ENCODE data around the gene SLC5A9. TPM values are rescaled to one million over a fixed set of nuclear protein-coding genes. Genes with fewer than 3 reads are reported as not detected.

SLC5A9 gene
- polyA plus RNA-seq, 1 experiment = not detected

- Histone ChIP-seq H3K4me3 (ENCODE audit: low read depth, low read length) (no peak overlapping the region), H3K36me3 (ENCODE audit: control insufficient read depth, insufficient read depth, low read length) (no peaks in the 10 kb centered on the region), H3K27me3 (ENCODE audit: control insufficient read depth, insufficient read depth, low read length) (no peaks in the 10 kb centered on the region)
- no peak for DNase-seq (ENCODE audit: low read depth)
- ChIA-PET POLR2A (no interaction called here), CTCF (interaction anchor here (0.6 to 1.9 kb wide), 6 partner anchors 11 to 216 kb away, joined by 3 to 6 read pairs (median 4); no protein-coding TSS in a partner anchor)
- TF ChIP-seq, protein P1, sequence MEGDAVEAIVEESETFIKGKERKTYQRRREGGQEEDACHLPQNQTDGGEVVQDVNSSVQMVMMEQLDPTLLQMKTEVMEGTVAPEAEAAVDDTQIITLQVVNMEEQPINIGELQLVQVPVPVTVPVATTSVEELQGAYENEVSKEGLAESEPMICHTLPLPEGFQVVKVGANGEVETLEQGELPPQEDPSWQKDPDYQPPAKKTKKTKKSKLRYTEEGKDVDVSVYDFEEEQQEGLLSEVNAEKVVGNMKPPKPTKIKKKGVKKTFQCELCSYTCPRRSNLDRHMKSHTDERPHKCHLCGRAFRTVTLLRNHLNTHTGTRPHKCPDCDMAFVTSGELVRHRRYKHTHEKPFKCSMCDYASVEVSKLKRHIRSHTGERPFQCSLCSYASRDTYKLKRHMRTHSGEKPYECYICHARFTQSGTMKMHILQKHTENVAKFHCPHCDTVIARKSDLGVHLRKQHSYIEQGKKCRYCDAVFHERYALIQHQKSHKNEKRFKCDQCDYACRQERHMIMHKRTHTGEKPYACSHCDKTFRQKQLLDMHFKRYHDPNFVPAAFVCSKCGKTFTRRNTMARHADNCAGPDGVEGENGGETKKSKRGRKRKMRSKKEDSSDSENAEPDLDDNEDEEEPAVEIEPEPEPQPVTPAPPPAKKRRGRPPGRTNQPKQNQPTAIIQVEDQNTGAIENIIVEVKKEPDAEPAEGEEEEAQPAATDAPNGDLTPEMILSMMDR (IDR thresholded peaks at IDR 0.05; ENCODE audit: insufficient read depth, low read depth, low read length) = no peak
These were observed 17.0 kb upstream of the SLC5A9 start for GRCh38 chr1:48205522-48205921.

- no peaks in the 10 kb centered on the region for H3K27me3 ChIP-seq (ENCODE audit: control insufficient read depth, insufficient read depth, low read length)
- ChIA-PET POLR2A (no interaction called here), CTCF (interaction anchor here (1.5 kb wide), 1 partner anchor 10 kb away, joined by 3 read pairs; no protein-coding TSS in a partner anchor)
- DNase-seq (ENCODE audit: low read depth) = no peak
- no peak overlapping the region for H3K4me3 ChIP-seq (ENCODE audit: low read depth, low read length)
- H3K36me3 ChIP-seq (ENCODE audit: control insufficient read depth, insufficient read depth, low read length) = no peaks in the 10 kb centered on the region
- TF ChIP-seq, protein P1 (IDR thresholded peaks at IDR 0.05; ENCODE audit: insufficient read depth, low read depth, low read length) = no peak
These were observed 16.1 kb upstream of the SLC5A9 start for GRCh38 chr1:48206371-48206770.

GRCh38 chr1:48207131-48207530, 15.4 kb upstream of the SLC5A9 start:
- POLR2A ChIA-PET = no interaction called here
- DNase-seq (ENCODE audit: low read depth) = no peak
- H3K27me3 ChIP-seq (ENCODE audit: control insufficient read depth, insufficient read depth, low read length) = no peaks in the 10 kb centered on the region
- TF ChIP-seq, protein P1 (IDR thresholded peaks at IDR 0.05; ENCODE audit: insufficient read depth, low read depth, low read length) = no peak
- H3K4me3 ChIP-seq (ENCODE audit: low read depth, low read length) = no peak overlapping the region
- CTCF ChIA-PET = interaction anchor here (0.8 to 1.1 kb wide), 4 partner anchors 11 to 114 kb away, joined by 3 to 5 read pairs (median 3); no protein-coding TSS in a partner anchor
- no peaks in the 10 kb centered on the region for H3K36me3 ChIP-seq (ENCODE audit: control insufficient read depth, insufficient read depth, low read length)

GRCh38 chr1:48207536-48208075, 14.9 kb upstream of the SLC5A9 start:
- ChIA-PET CTCF (interaction anchor here (0.8 to 1.1 kb wide), 4 partner anchors 11 to 114 kb away, joined by 3 to 5 read pairs (median 3); no protein-coding TSS in a partner anchor), POLR2A (no interaction called here)
- TF ChIP-seq, protein P1 (IDR thresholded peaks at IDR 0.05; ENCODE audit: insufficient read depth, low read depth, low read length) = no peak
- DNase-seq (ENCODE audit: low read depth) = no peak
- Histone ChIP-seq H3K36me3 (ENCODE audit: control insufficient read depth, insufficient read depth, low read length) (no peaks in the 10 kb centered on the region), H3K4me3 (ENCODE audit: low read depth, low read length) (no peak overlapping the region), H3K27me3 (ENCODE audit: control insufficient read depth, insufficient read depth, low read length) (no peaks in the 10 kb centered on the region)

- Histone ChIP-seq H3K36me3 (ENCODE audit: control insufficient read depth, insufficient read depth, low read length) (no peaks in the 10 kb centered on the region), H3K27me3 (ENCODE audit: control insufficient read depth, insufficient read depth, low read length) (no peaks in the 10 kb centered on the region), H3K4me3 (ENCODE audit: low read depth, low read length) (no peak overlapping the region)
- no peak for DNase-seq (ENCODE audit: low read depth)
- CTCF ChIA-PET = interaction anchor here (1.1 kb wide), 1 partner anchor 10 kb away, joined by 3 read pairs; no protein-coding TSS in a partner anchor
- TF ChIP-seq, protein P1 (IDR thresholded peaks at IDR 0.05; ENCODE audit: insufficient read depth, low read depth, low read length) = no peak
- POLR2A ChIA-PET = no interaction called here
These were observed 14.3 kb upstream of the SLC5A9 start for GRCh38 chr1:48208251-48208650.
